DLD1 (cell line): ENCODE data around the gene RNGTT.

ENCODE experiments used
- in situ Hi-C: cut with HindIII; loops from 2 replicates; pipeline ENCODE4 v1.10.0; 2017; ENCODE audit warnings: low sequenced_read_pairs

RNGTT gene

GRCh38 chr6:88566746-88567534, 396.5 kb downstream of the RNGTT start:
- in situ Hi-C loops = no loop called here

GRCh38 chr6:88565836-88566235, 397.6 kb downstream of the RNGTT start:
- in situ Hi-C loops = no loop called here

- in situ Hi-C loops = no loop called here
Measured at GRCh38 chr6:88565409-88565811, 398.0 kb downstream of the RNGTT start.

- in situ Hi-C loops = no loop called here
Measured at GRCh38 chr6:88563277-88563625, 400.2 kb downstream of the RNGTT start.

- in situ Hi-C loops = no loop called here
Measured at GRCh38 chr6:88562353-88563276, 400.8 kb downstream of the RNGTT start.

- in situ Hi-C loops = no loop called here
Measured at GRCh38 chr6:88561954-88562315, 401.5 kb downstream of the RNGTT start.

GRCh38 chr6:88561034-88561953, 402.1 kb downstream of the RNGTT start:
- in situ Hi-C loops = no loop called here
